HEK293T (cell line): ENCODE measurements around the gene IRF2.

Experiments used
- CTCF ChIA-PET: fragments of 350-600 bp; formaldehyde crosslinking; extraction: SDS; loops from one replicate; lab custom pipeline; 2021; ENCODE audit warnings: antibody characterized with exemption, inconsistent platforms; lab: Yijun Ruan, JAX
- POLR2A ChIA-PET: fragments of 350-600 bp; formaldehyde crosslinking; extraction: SDS; loops from one replicate; lab custom pipeline; 2020; ENCODE audit warnings: antibody characterized with exemption, inconsistent platforms; lab: Yijun Ruan, JAX
- DNase-seq: peaks from one replicate; pipeline ENCODE4 v3.0.0; 2012; ENCODE audit warnings: mixed read lengths; ENCODE audit errors: extremely low spot score
- ARNT ChIP-seq: fragments of 450-650 bp; IDR thresholded peaks from 2 replicates; pipeline ENCODE4 v1.6.1; 2017; ENCODE audit warnings: mild to moderate bottlenecking
- BHLHE40 ChIP-seq: fragments of 450-650 bp; IDR thresholded peaks from 2 replicates; pipeline ENCODE4 v1.6.1; 2016; ENCODE audit warnings: mild to moderate bottlenecking, moderate library complexity, borderline replicate concordance
- CTBP1 ChIP-seq: fragments of 450-650 bp; IDR thresholded peaks from 2 replicates; pipeline ENCODE4 v1.6.1; 2016; ENCODE audit warnings: borderline replicate concordance
- ELF4 ChIP-seq: fragments of 450-650 bp; IDR thresholded peaks from 2 replicates; pipeline ENCODE4 v1.6.1; 2017; ENCODE audit warnings: antibody characterized with exemption
- FOXA1 ChIP-seq: fragments of 450-650 bp; IDR thresholded peaks from 2 replicates; pipeline ENCODE4 v1.6.1; 2016; ENCODE audit warnings: mild to moderate bottlenecking
- FOXK2 ChIP-seq: fragments of 450-650 bp; IDR thresholded peaks from 2 replicates; pipeline ENCODE4 v1.6.1; 2016; ENCODE audit warnings: mild to moderate bottlenecking
- FOXM1 ChIP-seq: fragments of 450-650 bp; IDR thresholded peaks from 2 replicates; pipeline ENCODE4 v1.6.1; 2017; ENCODE audit warnings: mild to moderate bottlenecking, borderline replicate concordance
- HDGF ChIP-seq: fragments of 450-650 bp; IDR thresholded peaks from 2 replicates; pipeline ENCODE4 v1.6.1; 2017; ENCODE audit warnings: antibody characterized with exemption, borderline replicate concordance
- L3MBTL2 ChIP-seq: fragments of 450-650 bp; conservative IDR thresholded peaks from 2 replicates; pipeline ENCODE4 v1.6.1; 2016; ENCODE audit warnings: mild to moderate bottlenecking
- LEF1 ChIP-seq: fragments of 450-650 bp; IDR thresholded peaks from 2 replicates; pipeline ENCODE4 v1.6.1; 2017; ENCODE audit warnings: mild to moderate bottlenecking, borderline replicate concordance
- NFRKB ChIP-seq: fragments of 450-650 bp; IDR thresholded peaks from 2 replicates; pipeline ENCODE4 v1.6.1; 2016; ENCODE audit warnings: mild to moderate bottlenecking, moderate library complexity
- PKNOX1 ChIP-seq: fragments of 450-650 bp; IDR thresholded peaks from 2 replicates; pipeline ENCODE4 v1.6.1; 2016
- SP1 ChIP-seq: fragments of 450-650 bp; IDR thresholded peaks from 2 replicates; pipeline ENCODE4 v1.6.1; 2017
- SUZ12 ChIP-seq: fragments of 450-650 bp; IDR thresholded peaks from 2 replicates; pipeline ENCODE4 v1.6.1; 2016; ENCODE audit warnings: mild to moderate bottlenecking
- TARDBP ChIP-seq: fragments of 450-650 bp; IDR thresholded peaks from 2 replicates; pipeline ENCODE4 v1.6.1; 2016
- ZNF384 ChIP-seq: fragments of 450-650 bp; IDR thresholded peaks from 2 replicates; pipeline ENCODE4 v1.6.1; 2016

The IRF2 gene

DNA sequence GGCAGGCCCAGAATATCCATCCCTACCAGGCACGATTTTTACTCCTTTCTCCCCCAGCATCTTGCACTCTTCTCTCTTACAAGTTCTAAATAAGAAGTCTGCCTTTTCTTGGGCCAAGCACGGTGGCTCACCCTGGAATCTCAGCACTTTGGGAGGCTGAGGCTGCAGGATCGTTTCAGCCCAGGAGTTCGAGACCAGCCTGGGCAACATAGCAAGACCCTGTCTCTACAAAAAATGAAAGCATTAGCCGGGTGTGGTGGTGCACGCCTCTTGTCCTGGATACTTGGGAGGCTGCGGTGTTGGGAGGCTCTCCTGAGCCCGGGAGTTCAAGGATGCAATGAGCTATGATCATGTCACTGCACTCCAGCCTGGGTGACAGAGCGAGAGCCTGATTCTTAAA, 64.8 kb downstream of the IRF2 start:
- TF ChIP-seq SUZ12 (no peak), HDGF (no peak), PKNOX1 (no peak), NFRKB (no peak), FOXK2 (no peak), L3MBTL2 (no peak), ARNT (no peak), ZNF384 (no peak), BHLHE40 (no peak), FOXM1 (no peak), TARDBP (no peak), SP1 (no peak), CTBP1 (no peak), ELF4 (no peak), LEF1 (no peak), FOXA1 (no peak)
- CTCF ChIA-PET = no interaction called here

GRCh38 chr4:184408684-184409081, 65.7 kb downstream of the IRF2 start:
- POLR2A ChIA-PET = interaction anchor here (2.1 kb wide), 1 partner anchor 66 kb away, joined by 6 read pairs; the partner anchor contains the start of gene IRF2
- CTCF ChIA-PET = no interaction called here
- TF ChIP-seq TARDBP (no peak), FOXM1 (no peak), SP1 (no peak), LEF1 (no peak), BHLHE40 (no peak), FOXA1 (no peak), FOXK2 (no peak), ELF4 (no peak), ZNF384 (no peak), HDGF (no peak), ARNT (no peak), NFRKB (no peak), PKNOX1 (no peak), CTBP1 (no peak), L3MBTL2 (no peak)
- DNase-seq = no peak

More for the DNA sequence above, 64.8 kb downstream of the IRF2 start:
- no peak for DNase-seq
- POLR2A ChIA-PET = interaction anchor here (2.1 kb wide), 1 partner anchor 65 kb away, joined by 6 read pairs; the partner anchor contains the start of gene IRF2

GRCh38 chr4:184408021-184408683, 66.2 kb downstream of the IRF2 start:
- CTCF ChIA-PET = no interaction called here
- no peak for DNase-seq
- no peak for TF ChIP-seq FOXA1
- no peak for TF ChIP-seq NFRKB
- TF ChIP-seq FOXM1 = no peak
- TF ChIP-seq SUZ12 = no peak
- TF ChIP-seq CTBP1 = no peak
- no peak for TF ChIP-seq SP1
- TF ChIP-seq BHLHE40 = no peak
- TF ChIP-seq ARNT = no peak
- no peak for TF ChIP-seq PKNOX1
- TF ChIP-seq ELF4 = no peak
- TF ChIP-seq LEF1 = no peak
- TF ChIP-seq ZNF384 = no peak
- POLR2A ChIA-PET = interaction anchor here (2.1 kb wide), 1 partner anchor 66 kb away, joined by 6 read pairs; the partner anchor contains the start of gene IRF2

DNA sequence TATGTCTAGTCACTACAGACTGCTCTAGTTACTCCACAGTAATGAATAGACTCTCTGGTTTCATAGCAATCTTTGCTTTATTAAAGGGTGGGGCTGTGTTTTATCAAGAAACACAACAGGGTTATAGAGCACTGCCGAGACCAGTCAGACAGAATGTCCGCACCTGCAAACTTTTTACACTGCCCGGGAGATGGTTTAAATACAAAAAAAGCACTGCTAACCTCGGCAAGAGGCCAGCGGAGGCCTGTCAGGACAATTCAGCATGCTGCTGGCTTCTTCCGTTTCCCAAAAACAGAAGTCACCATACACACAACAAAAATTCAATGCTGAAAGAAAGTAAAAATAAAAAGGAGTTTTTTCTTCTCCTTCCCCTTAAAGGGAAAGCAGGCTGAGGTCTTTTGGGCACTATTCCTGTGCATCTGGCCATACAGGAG, 67.4 kb downstream of the IRF2 start:
- CTCF ChIA-PET = no interaction called here
- POLR2A ChIA-PET = no interaction called here
- no peak for TF ChIP-seq SP1
- no peak for TF ChIP-seq NFRKB
- no peak for TF ChIP-seq ELF4
- DNase-seq = no peak

- POLR2A ChIA-PET = interaction anchor here (0.6 kb wide), 1 partner anchor 1849 kb away, joined by 3 read pairs; no protein-coding TSS in a partner anchor
These were observed 70.3 kb downstream of the IRF2 start for GRCh38 chr4:184404047-184404446.

GRCh38 chr4:184403384-184403781, 71.0 kb downstream of the IRF2 start:
- TF ChIP-seq L3MBTL2 (no peak), FOXM1 (no peak), FOXA1 (no peak), SUZ12 (no peak), ARNT (no peak), PKNOX1 (no peak), SP1 (no peak), BHLHE40 (no peak), LEF1 (no peak), FOXK2 (no peak), ZNF384 (no peak), TARDBP (no peak), CTBP1 (no peak), HDGF (no peak), NFRKB (no peak), ELF4 (no peak)
- no peak for DNase-seq
- ChIA-PET POLR2A (interaction anchor here (0.6 kb wide), 1 partner anchor 1849 kb away, joined by 3 read pairs; no protein-coding TSS in a partner anchor), CTCF (no interaction called here)

More at GRCh38 chr4:184404047-184404446, 70.3 kb downstream of the IRF2 start:
- CTCF ChIA-PET = no interaction called here
- TF ChIP-seq ZNF384 (no peak), ARNT (no peak), FOXM1 (no peak), L3MBTL2 (no peak), HDGF (no peak), SUZ12 (no peak), BHLHE40 (no peak)
- DNase-seq = no peak
